ENCODE results near the gene CD44. TPM values are rescaled to one million over a fixed set of nuclear protein-coding genes. Genes with fewer than 3 reads are reported as not detected.

The CD44 gene
- total RNA-seq, 1 donor: 647 TPM

- no peak overlapping the region for H3K4me3 ChIP-seq (ENCODE audit: low read depth, low read length)
- no peak for TF ChIP-seq CTCF (IDR thresholded peaks at IDR 0.05; ENCODE audit: insufficient read depth, low read depth, low read length)
- peak; percentile 63 for DNase-seq (ENCODE audit: low read depth)
Observed at GRCh38 chr11:35162745-35163144, 23.8 kb downstream of the CD44 start.

GRCh38 chr11:35163209-35163608 lies 24.2 kb downstream of the CD44 start:
- no peak for TF ChIP-seq CTCF (IDR thresholded peaks at IDR 0.05; ENCODE audit: insufficient read depth, low read depth, low read length)
- no peak overlapping the region for H3K4me3 ChIP-seq (ENCODE audit: low read depth, low read length)
- no peak for DNase-seq (ENCODE audit: low read depth)

GRCh38 chr11:35163702-35164496 lies 24.9 kb downstream of the CD44 start:
- DNase-seq (ENCODE audit: low read depth): no peak
- TF ChIP-seq CTCF (IDR thresholded peaks at IDR 0.05; ENCODE audit: insufficient read depth, low read depth, low read length): peak; percentile 43
- H3K4me3 ChIP-seq (ENCODE audit: low read depth, low read length): no peak overlapping the region

DNA sequence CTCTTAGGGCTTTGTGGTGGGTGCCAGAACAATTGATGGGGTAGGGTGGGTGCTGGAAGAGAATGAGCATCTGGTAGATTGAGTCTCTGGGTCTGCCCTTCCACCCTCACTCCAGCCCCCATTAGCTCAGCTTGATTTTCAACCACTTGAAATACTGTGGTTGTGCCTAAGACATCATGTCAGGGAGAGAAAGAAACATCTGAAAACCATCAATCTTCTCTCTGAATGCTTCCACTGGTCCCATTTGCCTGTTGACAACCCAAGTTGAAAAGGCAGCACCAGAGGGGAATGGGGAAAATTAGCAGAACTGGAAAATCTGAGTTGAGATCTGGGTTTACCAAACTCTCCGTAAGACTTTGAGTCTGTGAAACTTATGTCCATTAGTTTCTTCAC lies 26.1 kb downstream of the CD44 start:
- no peak for TF ChIP-seq CTCF (IDR thresholded peaks at IDR 0.05; ENCODE audit: insufficient read depth, low read depth, low read length)
- H3K4me3 ChIP-seq (ENCODE audit: low read depth, low read length): no peak overlapping the region
- no peak for DNase-seq (ENCODE audit: low read depth)

GRCh38 chr11:35165423-35166368 lies 26.7 kb downstream of the CD44 start:
- TF ChIP-seq CTCF (IDR thresholded peaks at IDR 0.05; ENCODE audit: insufficient read depth, low read depth, low read length): no peak
- H3K4me3 ChIP-seq (ENCODE audit: low read depth, low read length): no peak overlapping the region
- peak; percentile 47 for DNase-seq (ENCODE audit: low read depth)

DNA sequence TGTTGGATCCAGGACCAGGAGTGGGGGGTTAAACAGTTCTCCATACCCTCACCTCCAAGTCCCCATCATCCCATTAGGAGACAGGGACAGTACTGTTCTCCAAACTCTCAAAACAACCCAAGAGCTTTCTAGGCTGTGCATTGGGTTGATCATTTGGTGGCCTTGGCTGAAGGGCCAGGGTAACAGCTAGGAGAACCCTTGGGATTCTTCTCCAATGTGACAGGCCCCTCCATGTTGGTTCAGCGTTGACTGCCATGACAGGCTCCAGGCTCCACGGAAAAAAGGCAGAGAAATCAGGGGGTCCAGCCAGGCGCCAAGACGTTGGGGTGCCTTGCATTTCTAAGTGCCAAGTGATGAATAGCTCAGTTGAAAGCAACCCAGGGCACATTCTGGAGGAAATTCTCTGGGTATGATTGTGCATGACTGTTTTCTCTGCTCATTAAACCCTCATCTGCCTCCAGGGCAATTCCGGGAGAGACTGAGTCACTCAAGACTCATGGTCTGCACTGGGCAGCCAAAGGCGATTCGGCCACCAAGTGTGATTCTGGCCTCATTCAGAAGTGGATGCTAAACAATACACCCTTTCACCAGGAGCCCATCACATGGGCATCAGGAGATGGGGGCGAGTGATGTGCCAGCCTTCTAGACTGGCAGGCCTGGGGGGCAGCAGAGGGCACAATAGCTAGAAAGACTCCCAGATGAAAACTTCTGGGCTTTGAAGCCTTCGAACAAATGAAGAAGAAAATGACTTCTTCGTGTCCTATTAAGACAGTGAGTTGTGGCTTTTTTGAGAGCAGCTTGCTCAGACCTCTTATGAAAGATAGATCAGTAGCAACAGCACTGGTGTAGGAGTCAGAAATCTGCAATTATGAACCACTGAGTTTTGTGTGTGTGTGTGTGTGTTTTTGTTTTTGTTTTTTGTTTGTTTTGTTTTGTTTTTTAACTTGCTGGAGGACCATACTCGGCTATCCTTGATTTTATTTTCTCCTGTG lies 27.7 kb downstream of the CD44 start:
- TF ChIP-seq CTCF (IDR thresholded peaks at IDR 0.05; ENCODE audit: insufficient read depth, low read depth, low read length): no peak
- DNase-seq (ENCODE audit: low read depth): peak; percentile 62
- no peak overlapping the region for H3K4me3 ChIP-seq (ENCODE audit: low read depth, low read length)

All from fibroblast of villous mesenchyme (primary cell).